Stimulated activated CD4-positive, alpha-beta T cell treated with anti-CD3 and anti-CD28 coated beads, Interleukin-12 subunit alpha, Interleukin-12 subunit beta, amount 100 ng/mL, for 24 hours (primary cell): ENCODE data around the gene USH2A.

ENCODE experiments used
- DNase-seq, 2 experiments: peaks; one replicate each; pipeline ENCODE4 v3.0.0-alpha.2; 2020; ENCODE audit warnings: low read depth in 2 of 2

The USH2A gene, protein sequence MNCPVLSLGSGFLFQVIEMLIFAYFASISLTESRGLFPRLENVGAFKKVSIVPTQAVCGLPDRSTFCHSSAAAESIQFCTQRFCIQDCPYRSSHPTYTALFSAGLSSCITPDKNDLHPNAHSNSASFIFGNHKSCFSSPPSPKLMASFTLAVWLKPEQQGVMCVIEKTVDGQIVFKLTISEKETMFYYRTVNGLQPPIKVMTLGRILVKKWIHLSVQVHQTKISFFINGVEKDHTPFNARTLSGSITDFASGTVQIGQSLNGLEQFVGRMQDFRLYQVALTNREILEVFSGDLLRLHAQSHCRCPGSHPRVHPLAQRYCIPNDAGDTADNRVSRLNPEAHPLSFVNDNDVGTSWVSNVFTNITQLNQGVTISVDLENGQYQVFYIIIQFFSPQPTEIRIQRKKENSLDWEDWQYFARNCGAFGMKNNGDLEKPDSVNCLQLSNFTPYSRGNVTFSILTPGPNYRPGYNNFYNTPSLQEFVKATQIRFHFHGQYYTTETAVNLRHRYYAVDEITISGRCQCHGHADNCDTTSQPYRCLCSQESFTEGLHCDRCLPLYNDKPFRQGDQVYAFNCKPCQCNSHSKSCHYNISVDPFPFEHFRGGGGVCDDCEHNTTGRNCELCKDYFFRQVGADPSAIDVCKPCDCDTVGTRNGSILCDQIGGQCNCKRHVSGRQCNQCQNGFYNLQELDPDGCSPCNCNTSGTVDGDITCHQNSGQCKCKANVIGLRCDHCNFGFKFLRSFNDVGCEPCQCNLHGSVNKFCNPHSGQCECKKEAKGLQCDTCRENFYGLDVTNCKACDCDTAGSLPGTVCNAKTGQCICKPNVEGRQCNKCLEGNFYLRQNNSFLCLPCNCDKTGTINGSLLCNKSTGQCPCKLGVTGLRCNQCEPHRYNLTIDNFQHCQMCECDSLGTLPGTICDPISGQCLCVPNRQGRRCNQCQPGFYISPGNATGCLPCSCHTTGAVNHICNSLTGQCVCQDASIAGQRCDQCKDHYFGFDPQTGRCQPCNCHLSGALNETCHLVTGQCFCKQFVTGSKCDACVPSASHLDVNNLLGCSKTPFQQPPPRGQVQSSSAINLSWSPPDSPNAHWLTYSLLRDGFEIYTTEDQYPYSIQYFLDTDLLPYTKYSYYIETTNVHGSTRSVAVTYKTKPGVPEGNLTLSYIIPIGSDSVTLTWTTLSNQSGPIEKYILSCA (N-terminal part only)

GRCh38 chr1:216422821-216423520 is at the start of gene USH2A:
Gene USH2A, minus strand, starts transcription at chr1:216423448. Its CDS starts 1,112 bp downstream, at chr1:216422336.
- DNase-seq, result no peak

- DNase-seq, result no peak
Measured at GRCh38 chr1:216466162-216466801, 43.0 kb upstream of the USH2A start.

DNA sequence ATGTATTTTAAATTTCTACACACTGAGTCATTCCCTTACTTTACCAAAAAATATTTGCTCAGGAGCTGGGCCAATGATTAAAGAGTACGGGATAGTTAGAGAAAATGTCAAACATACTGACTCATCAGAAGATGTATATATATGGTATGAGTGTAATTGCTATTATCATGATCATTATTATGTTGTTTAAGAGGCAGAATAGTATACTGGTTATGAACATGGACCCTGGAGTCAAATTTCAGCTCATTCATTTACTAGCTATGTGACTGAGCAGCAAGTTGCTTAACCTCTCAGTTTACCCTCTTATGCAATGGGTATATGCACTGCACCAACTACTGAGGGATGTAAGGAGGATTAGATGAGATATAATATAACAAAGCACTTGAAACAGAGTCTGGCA is 41.2 kb upstream of the USH2A start:
- DNase-seq, result no peak

GRCh38 chr1:216462066-216462775 is 39.0 kb upstream of the USH2A start:
- no peak for DNase-seq

GRCh38 chr1:216461466-216461865 is 38.2 kb upstream of the USH2A start:
- no peak for DNase-seq

GRCh38 chr1:216459651-216460207 is 36.5 kb upstream of the USH2A start:
- DNase-seq, result no peak

DNA sequence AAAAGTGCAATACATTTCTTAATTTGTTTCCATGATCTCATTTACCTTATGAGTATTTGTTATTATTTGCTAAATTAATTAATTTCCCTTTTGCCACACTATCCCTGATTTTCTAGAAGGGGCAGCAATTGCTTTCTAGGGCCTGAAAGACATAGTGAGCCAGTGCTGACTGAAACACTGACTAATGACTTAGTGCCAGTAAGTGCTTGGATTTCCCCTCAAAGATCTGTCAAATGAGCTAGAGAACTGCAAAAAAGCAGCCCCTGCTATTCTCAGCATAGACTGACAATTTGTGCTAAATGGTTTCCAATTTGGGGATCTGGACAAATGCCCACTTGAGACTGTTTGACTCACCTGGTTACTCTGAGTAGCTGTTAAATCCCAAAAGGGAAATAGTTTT is 35.6 kb upstream of the USH2A start:
- no peak for DNase-seq

GRCh38 chr1:216457356-216457755 is 34.1 kb upstream of the USH2A start:
- DNase-seq, result no peak

GRCh38 chr1:216456682-216457081 is 33.4 kb upstream of the USH2A start:
- DNase-seq, result no peak

- no peak for DNase-seq
Measured at GRCh38 chr1:216453777-216454176, 30.5 kb upstream of the USH2A start.

GRCh38 chr1:216450227-216450626 is 27.0 kb upstream of the USH2A start:
- no peak for DNase-seq

DNA sequence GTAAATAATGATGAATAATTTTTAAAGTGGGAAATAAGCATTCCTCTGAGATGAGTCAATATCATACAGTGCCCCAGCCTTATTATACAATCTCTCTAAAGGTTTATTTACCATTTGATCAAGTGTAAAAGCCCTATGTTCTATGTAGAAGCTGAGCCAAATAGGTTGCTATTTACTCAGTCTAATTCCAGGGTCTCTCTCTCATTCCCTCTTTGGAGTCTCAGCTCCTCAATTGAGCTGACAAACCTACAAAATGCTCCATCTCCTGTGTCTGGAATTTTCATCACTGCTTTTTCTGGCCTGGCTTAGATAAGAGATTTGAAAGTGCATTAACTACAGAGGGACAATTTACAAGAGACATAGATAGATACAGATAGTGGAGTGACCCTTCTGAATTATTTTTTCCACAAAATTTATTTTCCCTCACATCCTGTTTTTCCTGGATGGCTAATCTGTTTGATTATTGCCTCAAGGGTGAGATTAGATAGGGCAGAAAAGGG is 24.8 kb upstream of the USH2A start:
- no peak for DNase-seq

- DNase-seq, result no peak
Measured at GRCh38 chr1:216437603-216438002, 14.4 kb upstream of the USH2A start.

DNA sequence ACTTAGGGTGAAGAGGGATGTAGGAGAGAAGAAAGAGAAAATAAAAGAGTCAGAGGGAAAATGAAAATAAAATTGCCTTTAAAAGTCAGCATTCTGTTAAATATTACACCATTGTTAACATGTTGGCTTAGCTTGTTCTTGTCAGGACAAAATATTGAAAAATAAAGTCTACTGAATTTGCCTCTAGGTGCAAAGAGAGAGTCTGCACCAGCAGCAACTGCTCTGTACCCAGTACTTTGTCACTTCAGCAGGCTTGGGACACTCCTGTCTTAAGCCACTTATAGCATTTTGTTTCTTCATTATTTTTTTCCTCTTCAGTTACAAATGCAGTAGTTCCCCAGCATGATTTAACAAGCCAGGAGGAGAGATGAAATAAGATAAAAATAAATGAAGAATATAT is 11.0 kb upstream of the USH2A start:
- DNase-seq, result no peak

- no peak for DNase-seq
Measured at GRCh38 chr1:216433175-216433574, 9.9 kb upstream of the USH2A start.

- no peak for DNase-seq
Measured at GRCh38 chr1:216430744-216431143, 7.5 kb upstream of the USH2A start.

DNA sequence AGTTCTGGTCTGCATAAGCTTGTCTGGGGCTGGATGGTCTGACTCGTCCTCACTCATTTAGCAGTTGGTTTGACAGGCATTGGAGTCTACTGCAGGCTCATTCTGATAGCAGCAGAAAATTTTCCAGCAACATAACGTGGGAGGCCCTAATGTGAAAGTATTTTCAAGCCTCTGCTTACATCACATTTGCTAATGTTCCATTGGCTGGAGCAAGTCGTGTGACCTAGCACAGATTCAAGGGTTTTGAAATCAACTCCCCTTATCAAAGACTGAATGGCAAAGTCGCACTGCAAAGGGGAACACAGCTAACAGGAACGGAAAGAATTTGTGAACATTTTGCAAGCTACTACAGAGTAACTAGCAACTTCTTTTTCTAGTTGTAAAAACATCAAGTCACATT is 2.3 kb upstream of the USH2A start:
- no peak for DNase-seq

DNA sequence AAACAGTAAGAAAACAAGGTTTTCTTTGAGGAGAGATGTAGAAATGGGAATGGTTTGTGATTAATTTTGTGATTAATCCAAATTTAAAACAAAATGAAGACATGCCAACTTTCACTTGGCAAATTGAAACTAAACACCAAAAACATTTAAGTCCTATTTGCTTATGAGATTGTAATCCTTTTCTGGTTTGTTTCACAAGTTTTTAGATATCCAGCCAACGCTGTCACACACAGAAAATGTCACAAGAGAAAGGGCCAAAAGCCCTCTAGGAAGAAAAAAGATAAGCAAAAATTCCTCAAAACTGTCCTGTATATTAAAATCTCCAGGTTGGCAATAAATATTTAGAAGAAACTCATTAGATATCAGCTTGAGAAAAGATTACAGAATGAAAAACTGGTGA is 2.5 kb downstream of the USH2A start:
- DNase-seq, result no peak

- no peak for DNase-seq
Measured at GRCh38 chr1:216420263-216420662, 3.0 kb downstream of the USH2A start.

GRCh38 chr1:216416488-216416887 is 6.8 kb downstream of the USH2A start:
- DNase-seq, result no peak
